ENCODE results near the gene COPS7A.

The COPS7A gene

DNA sequence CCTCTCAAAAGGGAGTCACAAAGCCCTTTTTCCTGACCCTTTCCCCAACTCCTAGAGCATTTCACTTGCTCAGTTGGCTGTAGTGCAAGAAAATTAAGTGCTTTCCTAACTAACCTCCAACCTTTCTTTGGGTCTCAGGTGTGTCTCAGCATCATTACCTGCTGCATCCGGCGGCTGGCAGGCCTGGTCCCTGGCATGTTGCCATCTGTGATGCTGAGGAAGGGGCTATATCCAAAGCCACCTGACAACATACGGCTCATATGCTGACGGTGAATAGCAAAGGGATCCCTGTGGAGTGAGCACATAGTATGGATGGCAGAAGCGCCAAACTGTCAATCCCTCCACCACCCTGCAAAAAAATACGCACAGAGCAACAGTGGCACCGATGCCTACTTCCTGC is 27.9 kb downstream of the COPS7A start:
- no peak for DNase-seq

- no peak for DNase-seq
Measured at GRCh38 chr12:6752167-6752920, 28.5 kb downstream of the COPS7A start.

GRCh38 chr12:6752921-6753771 is 29.3 kb downstream of the COPS7A start, which contains the start of gene MLF2:
TSS of gene MLF2 (minus strand) at chr12:6753141. CDS start at chr12:6752334, 807 bp downstream.
- DNase-seq, result peak; percentile 84 to 95 (median 94)

DNA sequence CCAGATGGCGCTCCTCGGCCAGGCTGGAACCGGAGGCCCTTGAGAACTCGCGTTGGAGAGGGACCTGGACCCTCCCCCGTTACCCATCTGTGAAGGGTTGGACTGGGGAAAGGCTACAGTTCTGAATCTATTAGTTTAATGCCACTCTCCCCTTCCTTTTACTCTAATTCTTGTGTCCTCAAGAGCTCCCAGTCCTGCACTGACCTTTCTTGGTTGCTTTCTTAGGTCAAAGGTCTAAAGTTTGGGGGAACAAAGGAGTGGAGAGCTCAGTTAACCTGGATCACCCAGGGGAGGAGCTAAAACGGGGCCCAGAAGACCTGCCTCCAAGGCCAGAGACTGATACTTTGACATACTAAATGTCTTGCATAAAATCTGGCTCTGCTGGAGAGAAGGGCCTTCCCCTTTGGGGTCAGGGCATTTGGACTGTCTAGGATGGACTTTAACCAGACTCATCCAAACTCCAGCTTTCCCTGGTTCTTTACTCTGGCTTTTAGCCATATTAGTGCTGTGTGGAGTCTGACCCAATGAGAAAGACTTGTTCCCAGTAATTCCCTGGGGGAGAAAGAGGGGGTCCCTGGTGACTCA is 30.0 kb downstream of the COPS7A start:
- no peak for DNase-seq

DNA sequence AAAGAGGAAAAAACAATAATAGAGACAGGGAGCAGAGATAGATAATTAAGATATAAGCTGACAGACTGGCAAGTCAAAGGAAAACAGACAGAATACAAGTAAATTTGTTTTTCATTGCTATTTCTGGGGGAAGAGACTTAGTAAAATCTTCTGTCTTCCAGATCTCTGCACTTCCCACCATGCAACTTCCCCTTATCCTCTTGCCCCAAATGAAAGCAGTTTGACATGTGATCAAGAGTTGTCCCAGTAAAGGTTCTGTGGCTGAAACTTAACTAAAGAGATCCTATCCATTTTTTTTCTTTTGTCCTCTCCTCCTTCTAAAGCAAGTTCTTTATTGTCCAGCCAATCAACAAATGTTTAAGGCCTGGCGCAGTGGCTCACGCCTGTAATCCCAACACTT is 30.6 kb downstream of the COPS7A start:
- DNase-seq, result no peak

DNA sequence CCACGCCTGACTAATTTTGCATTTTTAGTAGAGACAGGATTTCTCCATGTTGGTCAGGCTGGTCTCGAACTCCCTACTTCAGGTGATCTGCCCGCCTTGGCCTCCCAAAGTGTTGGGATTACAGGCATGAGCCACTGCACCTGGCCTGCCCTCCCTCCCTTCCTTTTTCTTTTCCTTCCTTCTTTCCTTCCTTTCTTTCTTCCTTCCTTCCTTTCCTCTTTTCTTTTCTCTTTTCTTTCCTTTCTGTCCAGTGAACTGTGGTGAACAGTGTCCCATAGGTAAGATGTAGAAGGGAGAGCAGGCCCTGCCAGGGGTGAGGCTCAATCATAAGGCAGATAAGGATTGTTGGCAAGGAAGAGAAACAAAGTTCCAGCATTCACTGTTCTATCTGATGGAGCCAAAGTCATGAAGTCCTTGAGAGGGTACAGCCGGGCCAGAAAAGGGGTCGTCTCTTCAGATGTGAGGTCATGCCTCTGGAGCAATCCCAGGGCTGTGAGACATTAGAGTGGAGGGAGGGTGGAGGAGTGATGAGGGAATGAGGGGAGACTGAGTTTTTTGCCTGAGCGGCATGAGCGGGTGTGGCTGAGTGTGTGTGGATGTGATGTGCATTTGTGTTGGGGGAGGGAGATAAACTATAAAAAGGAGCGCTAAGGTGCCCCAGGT is 33.3 kb downstream of the COPS7A start:
- no peak for DNase-seq

DNA sequence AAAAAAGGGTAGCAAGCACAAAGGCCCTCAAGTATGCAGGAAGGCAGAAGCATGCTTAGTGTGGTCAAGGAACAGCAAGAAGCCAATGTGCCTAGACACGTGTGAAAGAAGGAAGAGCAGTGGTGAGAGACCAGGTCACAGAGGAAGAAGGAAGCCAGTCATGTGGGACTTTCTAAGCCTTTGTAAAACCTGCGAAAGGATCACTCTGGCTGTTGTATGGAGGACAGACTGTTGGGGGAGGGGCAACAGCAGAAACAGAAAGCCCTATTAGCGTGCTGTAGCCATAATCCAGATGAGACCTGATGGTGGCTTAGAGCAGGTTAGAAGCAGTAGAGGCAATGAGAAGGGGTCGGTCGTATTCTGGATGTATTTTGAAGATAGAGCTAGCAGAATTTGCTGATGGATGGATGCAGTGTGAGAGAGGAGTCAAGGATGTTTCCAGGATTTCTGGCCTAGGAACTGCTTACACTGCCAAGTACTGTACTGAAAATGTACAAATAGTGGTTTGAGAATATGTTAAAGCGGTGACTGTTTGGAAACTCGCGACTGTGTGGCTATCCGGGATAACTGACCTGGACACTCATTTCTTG is 34.8 kb downstream of the COPS7A start:
- no peak for DNase-seq

GRCh38 chr12:6759741-6760140 is 35.9 kb downstream of the COPS7A start:
- no peak for DNase-seq

DNA sequence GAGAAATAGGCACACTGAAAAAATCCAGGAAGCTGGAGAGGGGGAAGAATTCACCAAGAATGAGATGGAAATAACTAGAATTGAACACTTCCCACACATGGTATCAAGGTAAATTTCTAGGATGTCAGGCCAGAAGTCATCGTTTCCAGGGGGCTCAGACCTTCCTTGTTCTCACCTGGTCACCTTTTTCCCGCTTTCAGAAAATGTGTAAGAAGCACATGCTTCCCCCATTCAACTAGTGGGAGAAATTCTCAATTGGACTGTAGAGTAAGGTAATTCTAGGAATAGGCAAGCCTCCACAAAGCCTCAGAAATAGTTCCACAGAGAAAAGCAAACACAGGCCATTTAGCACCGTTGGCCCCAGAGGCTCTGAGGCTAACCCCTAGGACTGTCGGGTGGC is 39.5 kb downstream of the COPS7A start:
- DNase-seq, result no peak

GRCh38 chr12:6764011-6764828 is 40.4 kb downstream of the COPS7A start:
- no peak for DNase-seq

- no peak for DNase-seq
Measured at GRCh38 chr12:6765048-6765633, 41.3 kb downstream of the COPS7A start.

DNA sequence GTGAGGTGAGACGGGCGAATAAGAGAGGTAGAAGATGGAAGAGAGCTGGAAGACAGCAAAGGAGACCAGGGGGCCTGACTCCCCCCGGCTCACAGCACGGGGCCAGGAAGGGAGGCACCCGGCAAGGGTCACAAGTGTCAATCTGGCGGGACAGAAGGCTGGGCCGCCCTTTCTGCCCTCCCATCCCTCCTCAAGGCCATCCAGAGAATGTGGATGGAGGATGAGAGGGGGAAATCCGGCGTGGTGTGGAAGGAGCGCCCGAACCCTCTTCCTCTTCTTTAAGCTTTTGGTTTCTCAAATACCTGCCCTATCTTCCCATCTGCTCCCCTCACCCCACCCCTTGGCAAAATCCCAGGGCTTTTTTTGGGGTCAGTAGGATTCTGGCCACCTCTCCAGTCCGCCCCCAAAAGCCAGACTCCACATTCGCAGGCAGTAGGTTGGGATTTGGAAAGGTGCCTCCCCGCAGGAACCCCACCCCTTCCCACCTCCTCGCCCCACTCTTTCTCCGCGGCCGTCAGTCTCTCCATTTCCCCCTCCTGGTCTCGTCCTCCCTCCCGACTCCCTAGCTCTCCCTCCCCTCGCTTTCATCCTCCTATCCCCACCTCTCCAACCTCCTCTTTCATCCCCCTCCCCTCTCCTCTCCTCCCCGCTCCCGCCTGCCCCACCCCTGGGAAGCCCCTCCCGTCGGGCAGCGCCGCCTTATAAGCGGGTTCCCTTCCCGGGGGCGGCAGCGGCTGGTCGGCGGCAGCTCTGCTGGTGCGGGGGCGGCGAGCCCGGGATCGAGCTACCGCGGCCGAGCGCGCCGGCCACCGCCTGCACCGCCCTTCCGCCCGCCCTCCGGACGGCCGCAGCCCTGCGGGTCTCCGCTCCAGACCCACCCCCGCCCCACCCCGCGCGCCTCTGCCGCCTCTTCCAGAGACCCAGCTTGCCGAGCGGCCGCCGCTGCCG is 42.1 kb downstream of the COPS7A start, which contains the start of gene PTMS:
PTMS (plus strand) TSS at position 730 of the 948 bp plus-strand sequence. CDS start 343 bp downstream, outside the sequence.
- no peak for DNase-seq

GRCh38 chr12:6766651-6767349 is 43.0 kb downstream of the COPS7A start:
- peak in 1 of 4 experiments; percentile 41 for DNase-seq

- DNase-seq, result no peak
Measured at GRCh38 chr12:6767353-6768319, 43.8 kb downstream of the COPS7A start.

- DNase-seq, result no peak
Measured at GRCh38 chr12:6768437-6768914, 44.6 kb downstream of the COPS7A start.

DNA sequence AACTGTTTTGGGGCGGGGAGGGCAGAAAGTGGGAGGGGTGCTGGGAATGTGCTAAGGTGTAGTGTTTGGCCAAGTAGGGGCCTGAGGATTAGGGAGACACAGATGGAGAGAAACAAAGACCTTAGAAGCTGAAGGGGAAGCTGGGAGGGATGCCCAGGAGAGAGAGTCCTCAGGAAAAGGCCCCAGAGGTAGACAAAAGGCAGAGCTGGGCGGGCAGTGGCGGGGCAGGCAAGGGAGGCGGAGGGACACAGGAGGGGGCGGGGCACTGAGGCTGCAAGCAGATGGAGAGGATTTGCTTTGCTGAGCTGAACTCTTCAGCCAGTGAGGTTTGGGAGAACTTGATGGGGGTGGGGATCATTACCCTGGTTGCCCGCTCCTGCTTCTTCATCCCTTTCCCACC is 45.1 kb downstream of the COPS7A start:
- no peak for DNase-seq

DNA sequence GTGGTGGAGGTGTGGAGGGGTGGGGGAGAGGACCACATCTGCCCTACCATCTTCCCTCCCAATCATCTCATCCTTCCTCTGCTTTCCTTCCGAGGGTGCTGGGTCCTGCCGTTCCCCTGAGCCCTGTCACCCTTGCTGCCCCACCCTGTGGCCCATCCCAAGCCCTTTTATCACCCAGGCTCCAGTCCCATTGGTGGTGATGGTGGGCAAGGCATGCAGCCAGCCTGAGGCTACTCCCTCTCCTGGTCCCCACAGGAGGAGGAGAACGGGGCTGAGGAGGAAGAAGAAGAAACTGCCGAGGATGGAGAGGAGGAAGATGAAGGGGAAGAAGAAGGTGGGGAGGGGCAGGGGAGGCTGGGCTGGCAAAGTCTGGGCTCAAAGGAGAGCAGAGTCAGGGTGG is 45.8 kb downstream of the COPS7A start:
- no peak for DNase-seq

DNA sequence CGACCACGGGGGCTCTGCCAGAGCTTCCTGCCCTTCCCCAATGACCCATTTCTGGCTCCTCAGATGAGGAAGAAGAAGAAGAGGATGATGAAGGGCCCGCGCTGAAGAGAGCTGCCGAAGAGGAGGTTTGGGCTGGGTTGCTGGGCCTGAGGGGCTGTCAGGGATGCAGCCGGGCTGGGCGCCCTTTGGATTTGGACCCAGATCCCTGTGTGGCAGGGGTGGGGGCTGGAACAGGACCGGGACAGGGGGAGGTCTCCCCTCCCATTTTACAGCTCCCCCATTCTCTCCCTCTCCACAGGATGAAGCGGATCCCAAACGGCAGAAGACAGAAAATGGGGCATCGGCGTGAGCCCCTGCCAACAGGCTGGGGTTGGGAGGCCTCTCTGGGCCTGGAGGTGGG is 46.2 kb downstream of the COPS7A start:
- no peak for DNase-seq
